Lung (tissue), 12 donors: ENCODE results near the gene FAM124A. TPM values are rescaled to one million over a fixed set of nuclear protein-coding genes. Genes with fewer than 3 reads are reported as not detected.

Experiments
- ATAC-seq: fragments of 200-7000 bp; cut with Tn5 transposase; one replicate; pipeline ENCODE4 v1.9.1; 2020; ENCODE audit warnings: moderate number of reproducible peaks; ENCODE audit not compliant: insufficient read depth, low FRiP score
- DNase-seq, 3 donors: peaks; one replicate each; pipeline ENCODE4 v3.0.0-alpha.2; 2013 to 2017
- H3K27ac ChIP-seq, 2 donors: one replicate each; pipeline ENCODE4 v1.5.1; 2013; ENCODE audit warnings: mild to moderate bottlenecking in 2 of 2, moderate library complexity in 2 of 2, control low read depth in 1 of 2, inconsistent platforms in 1 of 2, low read depth in 1 of 2, low read length in 1 of 2
- H3K27me3 ChIP-seq, 3 donors: one replicate each; pipeline ENCODE4 v1.5.1; 2013; ENCODE audit warnings: low read length in 2 of 3; ENCODE audit not compliant: control insufficient read depth in 3 of 3, insufficient read depth in 3 of 3
- H3K36me3 ChIP-seq, 4 donors: one replicate each; pipeline ENCODE4 v1.5.1; 2013; ENCODE audit warnings: low read length in 4 of 4, mild to moderate bottlenecking in 1 of 4, moderate library complexity in 1 of 4; ENCODE audit not compliant: control insufficient read depth in 4 of 4, insufficient read depth in 4 of 4
- H3K4me1 ChIP-seq, 5 donors: one replicate each; pipeline ENCODE4 v1.5.1; 2013; ENCODE audit warnings: low read length in 5 of 5, mild to moderate bottlenecking in 2 of 5, moderate library complexity in 1 of 5; ENCODE audit not compliant: control insufficient read depth in 5 of 5, insufficient read depth in 5 of 5
- H3K4me3 ChIP-seq: one replicate; pipeline ENCODE4 v1.5.1; 2013; ENCODE audit warnings: mild to moderate bottlenecking, control low read depth, moderate library complexity
- H3K9ac ChIP-seq, 2 donors: one replicate each; pipeline ENCODE4 v1.5.1; 2013; ENCODE audit warnings: low read length in 2 of 2, control low read depth in 1 of 2; ENCODE audit not compliant: insufficient read depth in 1 of 2
- H3K9me3 ChIP-seq, 4 donors: one replicate each; pipeline ENCODE4 v1.5.1; 2013; ENCODE audit warnings: low read length in 3 of 4, mild to moderate bottlenecking in 1 of 4, moderate library complexity in 1 of 4; ENCODE audit not compliant: control insufficient read depth in 4 of 4, insufficient read depth in 3 of 4
- CTCF ChIP-seq: IDR thresholded peaks from 2 replicates; pipeline ENCODE4 v1.5.1; 2012; ENCODE audit warnings: mild to moderate bottlenecking; ENCODE audit errors: control extremely low read depth, extremely low read depth
- WGBS, 2 donors: extraction: QIAGEN DNeasy Blood & Tissue Kit; methylation state at CpG; one replicate each; pipeline ENCODE4 v1.1.7; 2013; 5-methylcytosine and 5-hydroxymethylcytosine counted together
- polyA plus RNA-seq, 2 donors: library from polyadenylated mRNA; stranded (reverse); fragments of 200-250 nt; gene quantifications; one replicate each; pipeline ENCODE4 v1.2.1, GENCODE V29; 2013
- total RNA-seq, 2 donors: library from RNA; depleted of rRNA in 1 of 2; stranded (reverse); fragments of >200 nt in 1 of 2; gene quantifications; one replicate each; pipeline ENCODE4 v1.2.1, GENCODE V29; 2014 to 2021
- donor health status: control.
- donor health status: control.
- donor health status: Bipolar disorder and iron deficiency.
- donor health status: healthy.
- donor health status: DM: yes; HTN: yes; CAD: no.

The FAM124A gene
- total and polyA plus RNA-seq, 4 donors, result 0.87 to 2.9 (median 1.7) TPM

- Histone ChIP-seq H3K4me1 (peaks cover 0 to 6% (median 0%) of the 10 kb centered on the region in 5 donors), H3K27me3 (no peaks in the 10 kb centered on the region), H3K9ac (no peak overlapping the region), H3K36me3 (no peaks in the 10 kb centered on the region), H3K9me3 (no peaks in the 10 kb centered on the region), H3K4me3 (no peak overlapping the region), H3K27ac (no peak overlapping the region)
- WGBS, 2 donors, result 83 to 91% methylated on average over 3 of the region's 3 CpGs
- no peak for DNase-seq
- no peak for TF ChIP-seq CTCF
- no peak for ATAC-seq
Measured at GRCh38 chr13:51206584-51206983, 15.6 kb upstream of the FAM124A start.

GRCh38 chr13:51207881-51208280 lies 14.3 kb upstream of the FAM124A start:
- H3K9ac ChIP-seq, result no peak overlapping the region
- no peaks in the 10 kb centered on the region for H3K9me3 ChIP-seq
- H3K36me3 ChIP-seq, result no peaks in the 10 kb centered on the region
- H3K27ac ChIP-seq, result no peak overlapping the region
- TF ChIP-seq CTCF, result no peak
- ATAC-seq (no peak), DNase-seq (no peak)
- no peak overlapping the region for H3K4me3 ChIP-seq
- 58 to 66% methylated on average over 2 of the region's 2 CpGs for WGBS, 2 donors
- no peaks in the 10 kb centered on the region for H3K27me3 ChIP-seq
- H3K4me1 ChIP-seq, result peaks cover 0 to 6% (median 0%) of the 10 kb centered on the region in 5 donors

- no peaks in the 10 kb centered on the region for H3K27me3 ChIP-seq
- no peak for ATAC-seq
- WGBS, 2 donors, result 68 to 80% methylated on average over 4 of the region's 4 CpGs
Measured at GRCh38 chr13:51208716-51209115, 13.5 kb upstream of the FAM124A start.

More at GRCh38 chr13:51208716-51209115, 13.5 kb upstream of the FAM124A start:
- H3K9me3 ChIP-seq, result no peaks in the 10 kb centered on the region
- no peak for DNase-seq
- H3K36me3 ChIP-seq, result no peaks in the 10 kb centered on the region
- no peak for TF ChIP-seq CTCF
- no peak overlapping the region for H3K4me3 ChIP-seq
- H3K9ac ChIP-seq, result no peak overlapping the region
- H3K4me1 ChIP-seq, result peaks cover 0 to under 1% (median 0%) of the 10 kb centered on the region in 5 donors
- H3K27ac ChIP-seq, result no peak overlapping the region
